Measurements from ENCODE around the gene BAIAP2L2.

GRCh38 chr22:38068641-38069371 is 41.7 kb downstream of the BAIAP2L2 start:
- TF ChIP-seq TP53 (CRISPR knock-in tag; IDR thresholded peaks at IDR 0.05) (no peak), JUN (IDR thresholded peaks at IDR 0.05) (no peak), CTCF (IDR thresholded peaks at IDR 0.05) (no peak), MAX (IDR thresholded peaks at IDR 0.05) (no peak), MAZ (IDR thresholded peaks at IDR 0.05; ENCODE audit: borderline replicate concordance, low read depth, low read length) (no peak), HMGXB4 (CRISPR knock-in tag; IDR thresholded peaks at IDR 0.05; ENCODE audit: borderline replicate concordance) (no peak), KDM1A (IDR thresholded peaks at IDR 0.05; ENCODE audit: low read depth) (no peak), POLR2A (IDR thresholded peaks at IDR 0.05; ENCODE audit: low read length) (no peak), CBX8 (IDR thresholded peaks at IDR 0.05) (no peak), SMC3 (IDR thresholded peaks at IDR 0.05) (no peak), RAD21 (conservative IDR thresholded peaks at IDR 0.05 in 1 of 2, IDR thresholded peaks at IDR 0.05 in 1 of 2) (no peak)

All from A549 (cell line).